Coronary artery (tissue), 2 donors: Measurements from ENCODE around the gene ATP6AP1.

Experiments used
- DNase-seq: peaks from one replicate; pipeline ENCODE4 v3.0.0-alpha.2; 2017; ENCODE audit warnings: low spot score
- H3K27ac ChIP-seq, 2 donors: fragments of 200-600 bp; sonication (generic); one replicate each; pipeline ENCODE4 v1.5.1; 2016 to 2019
- H3K4me3 ChIP-seq: fragments of 200-600 bp; sonication (generic); 2 replicates; pipeline ENCODE4 v1.5.1; 2016; ENCODE audit warnings: mild to moderate bottlenecking, moderate library complexity
- TF ChIP-seq, protein P1 (sequence below): fragments of 200-600 bp; sonication (generic); IDR thresholded peaks from one replicate; pipeline ENCODE4 v1.5.1; 2019; ENCODE audit warnings: antibody characterized with exemption

ATP6AP1 gene

DNA sequence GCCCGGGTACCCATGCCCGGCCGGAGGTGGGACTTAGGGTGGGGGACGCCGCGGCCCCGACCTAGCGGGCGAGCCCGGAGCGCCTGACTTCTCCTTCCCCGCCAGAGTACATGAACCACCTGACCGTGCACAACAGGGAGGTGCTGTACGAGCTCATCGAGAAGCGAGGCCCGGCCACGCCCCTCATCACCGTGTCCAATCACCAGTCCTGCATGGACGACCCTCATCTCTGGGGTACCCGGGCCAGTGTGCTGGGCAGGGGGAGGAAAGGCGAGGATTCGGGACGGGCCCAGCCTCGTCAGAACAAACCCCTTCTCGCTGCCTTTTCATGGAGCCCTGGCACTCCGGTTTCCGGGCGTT is 16.5 kb upstream of the ATP6AP1 start:
- peak overlapping the region; percentile 86 for H3K4me3 ChIP-seq
- TF ChIP-seq, protein P1, sequence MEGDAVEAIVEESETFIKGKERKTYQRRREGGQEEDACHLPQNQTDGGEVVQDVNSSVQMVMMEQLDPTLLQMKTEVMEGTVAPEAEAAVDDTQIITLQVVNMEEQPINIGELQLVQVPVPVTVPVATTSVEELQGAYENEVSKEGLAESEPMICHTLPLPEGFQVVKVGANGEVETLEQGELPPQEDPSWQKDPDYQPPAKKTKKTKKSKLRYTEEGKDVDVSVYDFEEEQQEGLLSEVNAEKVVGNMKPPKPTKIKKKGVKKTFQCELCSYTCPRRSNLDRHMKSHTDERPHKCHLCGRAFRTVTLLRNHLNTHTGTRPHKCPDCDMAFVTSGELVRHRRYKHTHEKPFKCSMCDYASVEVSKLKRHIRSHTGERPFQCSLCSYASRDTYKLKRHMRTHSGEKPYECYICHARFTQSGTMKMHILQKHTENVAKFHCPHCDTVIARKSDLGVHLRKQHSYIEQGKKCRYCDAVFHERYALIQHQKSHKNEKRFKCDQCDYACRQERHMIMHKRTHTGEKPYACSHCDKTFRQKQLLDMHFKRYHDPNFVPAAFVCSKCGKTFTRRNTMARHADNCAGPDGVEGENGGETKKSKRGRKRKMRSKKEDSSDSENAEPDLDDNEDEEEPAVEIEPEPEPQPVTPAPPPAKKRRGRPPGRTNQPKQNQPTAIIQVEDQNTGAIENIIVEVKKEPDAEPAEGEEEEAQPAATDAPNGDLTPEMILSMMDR, result no peak
- peak overlapping the region; percentile 84 to 95 for H3K27ac ChIP-seq
- no peak for DNase-seq

DNA sequence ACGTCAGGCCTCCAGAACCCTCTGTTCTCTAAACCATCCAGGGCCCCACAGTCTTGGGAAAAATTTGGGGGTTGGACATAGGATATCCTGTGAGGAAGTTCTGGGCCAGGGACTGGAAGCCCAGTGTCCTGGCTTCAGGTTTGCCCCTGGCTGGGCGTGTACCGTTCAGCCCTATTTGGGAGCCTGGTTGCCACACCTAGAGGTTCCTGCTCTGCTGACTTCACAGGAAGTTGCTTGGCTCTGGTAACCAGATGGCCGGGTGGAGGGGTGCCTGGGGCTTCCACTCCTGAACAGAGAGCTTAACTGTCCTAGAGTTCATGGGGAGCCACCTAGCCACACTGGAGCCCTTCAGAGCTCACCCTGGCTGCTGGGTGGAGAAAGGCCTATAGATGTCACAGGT is 16.0 kb upstream of the ATP6AP1 start:
- H3K27ac ChIP-seq, result peak overlapping the region; percentile 84 to 95
- H3K4me3 ChIP-seq, result peak overlapping the region; percentile 86
- TF ChIP-seq, protein P1, result no peak
- no peak for DNase-seq

DNA sequence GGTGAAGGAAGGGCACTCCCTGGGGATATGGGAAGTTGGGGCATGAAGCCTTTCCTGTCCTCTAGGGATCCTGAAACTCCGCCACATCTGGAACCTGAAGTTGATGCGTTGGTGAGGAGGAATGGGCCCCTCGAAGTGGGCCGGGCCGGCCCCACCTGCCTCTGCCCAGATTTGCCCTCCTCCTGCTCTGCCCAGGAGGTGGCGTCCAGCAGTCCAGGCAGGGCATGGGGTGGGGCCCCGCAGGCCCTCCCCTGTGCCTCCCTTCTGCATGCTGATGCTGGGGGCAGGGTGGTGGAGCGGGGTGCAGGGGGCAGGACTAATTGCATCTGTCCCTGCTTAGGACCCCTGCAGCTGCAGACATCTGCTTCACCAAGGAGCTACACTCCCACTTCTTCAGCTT is 15.3 kb upstream of the ATP6AP1 start:
- TF ChIP-seq, protein P1, result no peak
- DNase-seq, result no peak
- no peak overlapping the region for H3K4me3 ChIP-seq
- peak overlapping the region in 1 of 2 donors; percentile 95 for H3K27ac ChIP-seq

DNA sequence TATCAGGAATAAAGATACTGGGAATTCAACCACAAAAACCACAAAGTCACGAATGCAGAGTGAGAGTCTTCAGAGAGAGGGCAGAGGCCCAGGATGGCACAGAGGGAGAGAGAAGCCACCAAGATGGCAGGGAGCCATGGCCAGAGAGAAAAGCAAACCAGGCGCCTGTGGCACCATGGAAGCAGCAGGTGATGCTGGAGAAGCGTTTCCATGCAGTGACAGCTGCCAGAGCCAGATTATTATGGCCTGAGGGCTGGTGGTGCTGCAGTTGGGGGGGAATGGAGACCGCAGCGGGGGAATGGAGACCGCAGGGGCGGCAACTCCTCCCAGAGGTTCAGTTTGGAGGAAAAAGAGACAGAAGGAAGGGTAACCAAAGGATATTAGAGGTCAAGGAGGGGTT is 11.3 kb upstream of the ATP6AP1 start:
- TF ChIP-seq, protein P1, result no peak
- no peak for DNase-seq
- Histone ChIP-seq H3K27ac (no peak overlapping the region), H3K4me3 (no peak overlapping the region)

DNA sequence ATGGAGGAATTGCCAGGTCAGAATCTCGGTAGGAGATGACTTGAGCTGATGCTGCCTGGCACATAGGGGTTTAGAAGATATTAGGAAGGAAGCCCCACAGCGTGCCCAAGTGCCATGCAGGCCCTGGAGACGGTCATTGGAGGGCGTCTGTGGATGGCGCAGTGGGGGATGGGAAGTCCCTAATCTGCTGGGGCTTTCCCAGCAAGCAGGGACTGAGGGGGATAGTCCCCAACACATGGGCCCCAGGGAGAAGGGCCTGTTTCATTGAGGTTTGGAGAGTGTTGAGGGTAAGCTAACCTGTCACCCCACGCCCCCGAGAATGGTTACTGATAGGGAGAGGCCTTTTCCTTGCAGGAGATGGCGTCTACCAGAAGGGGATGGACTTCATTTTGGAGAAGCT is 9.3 kb upstream of the ATP6AP1 start:
- H3K4me3 ChIP-seq, result no peak overlapping the region
- DNase-seq, result no peak
- no peak overlapping the region for H3K27ac ChIP-seq
- TF ChIP-seq, protein P1, result no peak

DNA sequence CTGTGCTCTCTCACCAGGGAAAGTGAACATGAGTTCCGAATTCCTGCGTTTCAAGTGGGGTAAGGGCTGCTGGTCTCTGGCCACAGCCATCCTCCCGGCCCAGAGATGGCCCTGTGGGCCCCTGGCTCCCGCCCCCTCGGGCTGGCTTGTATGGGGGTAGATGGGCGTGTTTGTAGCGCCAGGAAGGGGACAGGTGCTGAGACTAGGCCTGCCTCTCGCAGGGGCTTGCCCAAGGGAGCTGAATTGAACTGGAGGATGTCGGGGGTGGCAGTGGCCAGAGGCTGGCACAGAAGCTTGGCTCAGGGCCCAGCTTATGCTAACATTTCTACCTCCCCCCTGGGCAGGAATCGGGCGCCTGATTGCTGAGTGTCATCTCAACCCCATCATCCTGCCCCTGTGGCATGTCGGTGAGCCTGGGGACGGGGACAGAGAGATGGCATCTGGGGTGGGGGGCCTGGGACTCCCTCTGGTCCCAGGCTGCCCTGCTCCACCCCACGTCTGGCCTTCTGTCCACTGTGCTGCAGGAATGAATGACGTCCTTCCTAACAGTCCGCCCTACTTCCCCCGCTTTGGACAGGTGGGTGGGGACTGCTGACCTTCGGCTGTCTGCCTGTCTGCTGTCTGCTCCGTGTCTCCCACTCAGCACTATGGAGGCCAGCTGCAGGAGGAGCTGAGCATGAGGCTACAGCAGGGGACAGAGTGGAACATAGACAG is 8.6 kb upstream of the ATP6AP1 start:
- Histone ChIP-seq H3K27ac (peak overlapping the region in 1 of 2 donors; percentile 48), H3K4me3 (no peak overlapping the region)
- DNase-seq, result no peak
- TF ChIP-seq, protein P1, result no peak

DNA sequence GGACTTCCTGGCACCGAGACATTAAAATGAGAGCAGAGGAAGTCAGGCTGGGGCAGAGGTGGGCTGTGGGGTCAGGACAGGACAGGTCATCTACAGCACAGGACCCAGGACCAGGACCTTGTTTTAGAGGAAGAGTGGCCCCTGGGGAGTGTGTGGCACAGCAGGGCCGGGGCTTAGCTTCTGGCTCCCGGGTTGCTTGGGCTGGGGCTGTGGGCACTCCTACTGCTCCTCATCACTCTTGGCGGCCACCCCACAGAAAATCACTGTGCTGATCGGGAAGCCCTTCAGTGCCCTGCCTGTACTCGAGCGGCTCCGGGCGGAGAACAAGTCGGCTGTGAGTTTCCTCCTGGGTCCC is 8.1 kb upstream of the ATP6AP1 start:
- Histone ChIP-seq H3K4me3 (no peak overlapping the region), H3K27ac (no peak overlapping the region)
- TF ChIP-seq, protein P1, result no peak
- DNase-seq, result no peak
